Measurements from ENCODE around the gene EWSR1. TPM values are rescaled to one million over a fixed set of nuclear protein-coding genes. Genes with fewer than 3 reads are reported as not detected.

Gene EWSR1
- total RNA-seq, 1 donor from 2014 or later = 281 TPM

DNA sequence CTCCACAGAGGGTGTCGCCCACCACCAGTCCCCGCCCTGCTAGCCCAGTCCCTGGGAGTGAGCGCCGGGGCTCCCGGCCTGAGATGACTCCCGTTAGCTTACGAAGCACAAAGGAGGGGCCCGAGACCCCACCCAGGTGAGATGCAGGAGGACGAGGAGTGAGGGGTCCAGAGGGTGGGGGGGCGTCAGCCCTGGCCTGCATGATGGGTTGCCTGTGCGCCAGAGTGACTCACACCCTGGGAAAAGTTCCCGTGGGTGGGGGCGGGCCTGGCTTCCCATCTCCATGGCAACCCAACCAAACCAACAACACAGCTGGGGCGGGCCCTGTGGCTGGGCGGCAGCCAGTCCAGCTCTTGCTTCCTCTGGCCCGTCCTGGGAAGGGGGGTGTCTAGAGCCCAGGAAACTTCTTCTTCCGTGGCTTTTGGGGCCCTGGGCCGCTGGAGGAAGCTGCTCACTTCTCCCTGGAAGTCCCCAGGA, 42.8 kb downstream of the EWSR1 start:
- H3K4me3 ChIP-seq = no peak overlapping the region
- H3K4me1 Mint-ChIP-seq = peaks cover 45% of the 10 kb centered on the region
- no peak overlapping the region for H2AFZ ChIP-seq (replicated peaks)
- H3K9me3 ChIP-seq (ENCODE audit: low read depth) = no peaks in the 10 kb centered on the region
- DNase-seq (ENCODE audit: low spot score) = peak; percentile 83
- H3K36me3 Mint-ChIP-seq = no peaks in the 10 kb centered on the region
- peaks cover 18% of the 10 kb centered on the region for H3K4me1 ChIP-seq
- no peaks in the 10 kb centered on the region for H3K36me3 ChIP-seq
- H3K79me2 ChIP-seq (ENCODE audit: low read depth) = no peaks in the 10 kb centered on the region
- peaks cover 3% of the 10 kb centered on the region for H3K9me3 Mint-ChIP-seq
- TF ChIP-seq EZH2phosphoT487 (IDR thresholded peaks at IDR 0.05) (no peak), EZH2 (IDR thresholded peaks at IDR 0.05) (no peak)
- TF ChIP-seq, protein P1, sequence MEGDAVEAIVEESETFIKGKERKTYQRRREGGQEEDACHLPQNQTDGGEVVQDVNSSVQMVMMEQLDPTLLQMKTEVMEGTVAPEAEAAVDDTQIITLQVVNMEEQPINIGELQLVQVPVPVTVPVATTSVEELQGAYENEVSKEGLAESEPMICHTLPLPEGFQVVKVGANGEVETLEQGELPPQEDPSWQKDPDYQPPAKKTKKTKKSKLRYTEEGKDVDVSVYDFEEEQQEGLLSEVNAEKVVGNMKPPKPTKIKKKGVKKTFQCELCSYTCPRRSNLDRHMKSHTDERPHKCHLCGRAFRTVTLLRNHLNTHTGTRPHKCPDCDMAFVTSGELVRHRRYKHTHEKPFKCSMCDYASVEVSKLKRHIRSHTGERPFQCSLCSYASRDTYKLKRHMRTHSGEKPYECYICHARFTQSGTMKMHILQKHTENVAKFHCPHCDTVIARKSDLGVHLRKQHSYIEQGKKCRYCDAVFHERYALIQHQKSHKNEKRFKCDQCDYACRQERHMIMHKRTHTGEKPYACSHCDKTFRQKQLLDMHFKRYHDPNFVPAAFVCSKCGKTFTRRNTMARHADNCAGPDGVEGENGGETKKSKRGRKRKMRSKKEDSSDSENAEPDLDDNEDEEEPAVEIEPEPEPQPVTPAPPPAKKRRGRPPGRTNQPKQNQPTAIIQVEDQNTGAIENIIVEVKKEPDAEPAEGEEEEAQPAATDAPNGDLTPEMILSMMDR (IDR thresholded peaks at IDR 0.05) = no peak
- peak overlapping the region; percentile 48 for H3K4me3 Mint-ChIP-seq
- peaks cover 53% of the 10 kb centered on the region for H3K27me3 ChIP-seq
- H4K20me1 ChIP-seq (ENCODE audit: low read depth) = peaks cover 31% of the 10 kb centered on the region
- peak overlapping the region; percentile 78 for H3K27ac Mint-ChIP-seq
- H3K9ac ChIP-seq = no peak overlapping the region
- peak overlapping the region; percentile 6 for H3K4me2 ChIP-seq
- peaks cover 20% of the 10 kb centered on the region for H3F3A ChIP-seq (ENCODE audit: low read depth)
- H3K27me3 Mint-ChIP-seq (ENCODE audit: insufficient read depth, low read depth) = peaks cover 22% of the 10 kb centered on the region
- H3K27ac ChIP-seq = no peak overlapping the region

DNA sequence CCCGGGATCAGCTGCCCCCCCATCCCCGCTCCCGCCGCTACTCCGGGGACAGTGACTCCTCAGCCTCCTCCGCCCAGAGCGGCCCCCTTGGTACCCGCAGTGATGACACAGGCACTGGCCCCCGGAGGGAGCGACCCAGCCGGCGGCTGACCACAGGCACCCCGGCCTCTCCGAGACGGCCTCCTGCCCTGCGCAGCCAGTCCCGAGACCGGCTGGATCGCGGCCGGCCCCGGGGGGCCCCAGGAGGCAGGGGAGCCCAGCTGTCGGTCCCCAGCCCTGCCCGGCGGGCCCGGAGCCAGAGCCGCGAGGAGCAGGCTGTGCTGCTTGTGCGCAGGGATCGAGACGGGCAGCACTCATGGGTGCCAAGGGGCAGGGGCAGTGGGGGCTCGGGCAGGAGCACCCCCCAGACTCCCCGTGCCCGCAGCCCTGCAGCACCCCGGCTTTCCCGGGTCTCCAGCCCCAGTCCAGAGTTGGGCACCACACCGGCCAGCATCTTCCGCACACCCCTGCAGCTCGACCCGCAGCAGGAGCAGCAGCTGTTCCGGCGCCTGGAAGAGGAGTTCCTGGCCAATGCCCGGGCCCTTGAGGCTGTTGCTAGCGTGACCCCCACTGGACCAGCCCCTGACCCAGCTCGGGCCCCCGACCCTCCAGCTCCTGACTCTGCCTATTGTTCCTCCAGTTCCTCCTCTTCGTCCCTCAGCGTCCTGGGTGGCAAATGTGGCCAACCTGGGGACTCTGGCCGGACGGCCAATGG, 43.6 kb downstream of the EWSR1 start:
- Mint-ChIP-seq H3K27ac (no peak overlapping the region), H3K4me3 (no peak overlapping the region), H3K36me3 (no peaks in the 10 kb centered on the region), H3K4me1 (peaks cover 46% of the 10 kb centered on the region), H3K9me3 (peaks cover 3% of the 10 kb centered on the region), H3K27me3 (ENCODE audit: insufficient read depth, low read depth) (peaks cover 28% of the 10 kb centered on the region)
- Histone ChIP-seq H3K79me2 (ENCODE audit: low read depth) (no peaks in the 10 kb centered on the region), H4K20me1 (ENCODE audit: low read depth) (peaks cover 31% of the 10 kb centered on the region), H3K4me2 (no peak overlapping the region), H3K4me1 (peaks cover 16% of the 10 kb centered on the region), H3K27me3 (peaks cover 60% of the 10 kb centered on the region), H2AFZ (replicated peaks) (no peak overlapping the region), H3K27ac (no peak overlapping the region), H3K4me3 (no peak overlapping the region), H3F3A (ENCODE audit: low read depth) (peaks cover 14% of the 10 kb centered on the region), H3K9ac (no peak overlapping the region), H3K9me3 (ENCODE audit: low read depth) (no peaks in the 10 kb centered on the region), H3K36me3 (no peaks in the 10 kb centered on the region)
- TF ChIP-seq EZH2phosphoT487 (IDR thresholded peaks at IDR 0.05) (no peak), EZH2 (IDR thresholded peaks at IDR 0.05) (no peak)
- TF ChIP-seq, protein P1 (IDR thresholded peaks at IDR 0.05) = no peak
- no peak for DNase-seq (ENCODE audit: low spot score)

- DNase-seq (ENCODE audit: low spot score) = no peak
- TF ChIP-seq EZH2phosphoT487 (IDR thresholded peaks at IDR 0.05) = no peak
- TF ChIP-seq EZH2 (IDR thresholded peaks at IDR 0.05) = no peak
- TF ChIP-seq, protein P1 (IDR thresholded peaks at IDR 0.05) = no peak
- Mint-ChIP-seq H3K9me3 (peaks cover 3% of the 10 kb centered on the region), H3K27ac (no peak overlapping the region), H3K4me3 (peak overlapping the region; percentile 43), H3K4me1 (peaks cover 45% of the 10 kb centered on the region), H3K36me3 (no peaks in the 10 kb centered on the region), H3K27me3 (ENCODE audit: insufficient read depth, low read depth) (peaks cover 29% of the 10 kb centered on the region)
- Histone ChIP-seq H3K4me1 (peaks cover 13% of the 10 kb centered on the region), H3K36me3 (no peaks in the 10 kb centered on the region), H3K4me2 (no peak overlapping the region), H3F3A (ENCODE audit: low read depth) (peaks cover 20% of the 10 kb centered on the region), H3K79me2 (ENCODE audit: low read depth) (no peaks in the 10 kb centered on the region), H4K20me1 (ENCODE audit: low read depth) (peaks cover 31% of the 10 kb centered on the region), H3K9ac (no peak overlapping the region), H3K9me3 (ENCODE audit: low read depth) (no peaks in the 10 kb centered on the region), H3K27me3 (peaks cover 65% of the 10 kb centered on the region), H3K4me3 (no peak overlapping the region), H2AFZ (replicated peaks) (no peak overlapping the region), H3K27ac (no peak overlapping the region)
Observed at GRCh38 chr22:29312218-29313125, 44.4 kb downstream of the EWSR1 start.
